Nucleus accumbens (tissue), 56 donors: ENCODE results near the gene CACTIN.
A peak's percentile ranks its signal among the peaks of the same experiment; 100 is the strongest.
"Not testable (repeated sequence)": the region's sequence is repeated elsewhere in the genome, so short reads cannot be mapped to it uniquely, and the experiment has no call there.

Experiments used
- DNase-seq, 56 donors: peaks; one replicate each; lab custom pipeline; 2025; lab: John Stamatoyannopoulos, UW

CACTIN gene

DNA sequence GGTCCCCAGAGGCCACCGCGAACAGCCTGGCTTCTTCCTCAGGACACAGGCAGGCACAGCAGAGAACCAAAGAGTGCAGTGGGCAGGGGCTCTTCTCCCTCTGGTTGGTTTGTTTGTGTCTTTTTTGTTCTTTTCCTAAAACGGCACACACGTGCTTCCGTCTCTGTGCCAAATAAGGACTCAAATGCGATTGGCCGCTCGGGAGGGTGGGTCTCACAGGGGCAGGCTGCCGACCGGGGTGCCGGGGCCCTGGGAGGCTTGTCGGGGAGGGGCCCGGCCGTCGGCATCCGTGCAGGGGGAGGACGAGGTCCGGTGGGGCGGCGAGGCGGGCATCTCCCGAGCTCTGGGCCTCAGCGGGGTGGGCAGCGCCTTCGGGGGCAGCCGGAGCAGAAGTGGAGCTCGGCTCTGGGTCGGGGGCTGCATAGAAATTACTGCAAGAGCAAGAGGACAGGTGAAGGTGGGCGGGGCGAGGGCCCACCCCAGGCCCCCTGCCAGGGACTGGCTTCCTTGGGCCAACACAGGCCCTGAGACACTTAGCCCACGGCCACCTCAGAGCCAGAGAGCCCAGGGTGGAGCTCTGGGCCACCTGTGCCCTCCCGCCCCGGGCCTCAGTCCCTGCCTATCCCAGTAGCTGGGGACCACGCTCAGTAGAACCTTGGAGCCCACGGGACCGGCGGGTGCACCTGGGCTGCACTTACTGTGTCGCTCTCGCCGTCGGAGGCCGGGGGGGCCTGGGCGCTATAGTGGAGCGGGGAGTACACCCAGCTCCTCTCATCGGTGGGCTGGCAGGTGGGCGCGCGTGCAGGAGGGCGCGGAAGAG is 6.4 kb upstream of the CACTIN start:
- peak in 32 of 56 donors; percentile 5 to 68 (median 28) for DNase-seq

- no peak for DNase-seq
Observed at GRCh38 chr19:3632098-3632497, 5.5 kb upstream of the CACTIN start.

- no peak for DNase-seq
Observed at GRCh38 chr19:3631053-3631861, 4.7 kb upstream of the CACTIN start.

DNA sequence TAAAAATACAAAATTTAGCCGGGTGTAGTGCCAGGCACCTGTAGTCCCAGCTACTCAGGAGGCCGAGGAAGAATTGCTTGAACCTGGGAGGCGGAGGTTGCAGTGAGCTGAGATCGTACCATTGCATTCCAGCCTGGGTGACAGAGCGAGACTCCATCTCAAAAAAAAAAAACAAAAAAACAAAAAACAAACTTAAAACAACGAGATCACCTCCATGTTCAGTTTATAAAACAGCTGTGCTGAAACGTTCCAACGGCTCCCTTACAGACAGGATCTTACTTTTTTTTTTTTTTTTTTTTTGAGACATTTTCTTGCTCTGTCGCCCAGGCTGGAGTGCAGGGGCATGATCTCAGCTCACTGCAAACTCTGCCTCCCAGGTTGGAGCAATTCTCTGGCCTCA is 2.2 kb upstream of the CACTIN start:
- not testable (repeated sequence) for DNase-seq

- DNase-seq = no peak
Observed at GRCh38 chr19:3627351-3627723, 747 bp upstream of the CACTIN start.

GRCh38 chr19:3625996-3626472 is 556 bp downstream of the CACTIN start:
- DNase-seq = no peak

- DNase-seq = no peak
Observed at GRCh38 chr19:3623716-3624115, 2.9 kb downstream of the CACTIN start.

- DNase-seq = no peak
Observed at GRCh38 chr19:3622224-3622623, 4.4 kb downstream of the CACTIN start.

GRCh38 chr19:3621689-3622088 is 4.9 kb downstream of the CACTIN start:
- DNase-seq = no peak

DNA sequence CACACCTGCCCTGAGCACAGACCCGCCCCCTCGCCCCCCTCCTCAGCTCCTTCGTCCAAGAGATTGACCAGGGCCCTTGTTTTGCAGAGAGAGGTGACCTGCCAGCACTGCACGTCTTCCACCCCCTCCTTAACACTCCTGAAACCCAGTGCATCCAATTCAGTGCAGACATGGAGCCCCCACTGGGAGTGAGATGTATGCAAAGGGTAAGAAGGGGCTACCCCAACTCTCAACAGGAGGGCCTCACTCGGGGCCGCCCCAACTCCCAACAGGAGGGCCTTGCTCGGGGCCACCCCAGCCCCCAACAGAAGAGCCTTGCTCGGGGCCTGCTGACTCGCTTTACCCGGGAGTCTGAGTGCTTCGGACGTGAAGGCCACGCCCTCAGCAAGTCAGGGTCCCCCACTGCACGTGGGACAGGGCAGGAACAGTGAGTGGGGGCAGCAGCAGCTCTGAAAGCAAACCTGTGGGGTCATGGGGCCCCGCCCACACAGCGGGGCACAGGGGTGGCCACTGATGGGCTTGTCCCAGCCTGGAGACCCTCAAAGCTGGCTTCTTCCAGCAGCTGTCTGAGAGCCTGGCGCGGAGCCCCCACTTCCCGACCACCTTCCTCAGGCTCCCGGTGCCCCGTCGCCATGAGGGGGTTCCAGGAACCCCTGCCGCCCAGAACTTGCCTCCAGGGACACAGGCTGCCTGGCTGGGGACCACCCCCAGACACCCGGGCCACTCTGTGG is 5.6 kb downstream of the CACTIN start:
- no peak for DNase-seq

- no peak for DNase-seq
Observed at GRCh38 chr19:3620145-3620816, 6.3 kb downstream of the CACTIN start.

- DNase-seq = no peak
Observed at GRCh38 chr19:3619631-3620012, 7.0 kb downstream of the CACTIN start.

DNA sequence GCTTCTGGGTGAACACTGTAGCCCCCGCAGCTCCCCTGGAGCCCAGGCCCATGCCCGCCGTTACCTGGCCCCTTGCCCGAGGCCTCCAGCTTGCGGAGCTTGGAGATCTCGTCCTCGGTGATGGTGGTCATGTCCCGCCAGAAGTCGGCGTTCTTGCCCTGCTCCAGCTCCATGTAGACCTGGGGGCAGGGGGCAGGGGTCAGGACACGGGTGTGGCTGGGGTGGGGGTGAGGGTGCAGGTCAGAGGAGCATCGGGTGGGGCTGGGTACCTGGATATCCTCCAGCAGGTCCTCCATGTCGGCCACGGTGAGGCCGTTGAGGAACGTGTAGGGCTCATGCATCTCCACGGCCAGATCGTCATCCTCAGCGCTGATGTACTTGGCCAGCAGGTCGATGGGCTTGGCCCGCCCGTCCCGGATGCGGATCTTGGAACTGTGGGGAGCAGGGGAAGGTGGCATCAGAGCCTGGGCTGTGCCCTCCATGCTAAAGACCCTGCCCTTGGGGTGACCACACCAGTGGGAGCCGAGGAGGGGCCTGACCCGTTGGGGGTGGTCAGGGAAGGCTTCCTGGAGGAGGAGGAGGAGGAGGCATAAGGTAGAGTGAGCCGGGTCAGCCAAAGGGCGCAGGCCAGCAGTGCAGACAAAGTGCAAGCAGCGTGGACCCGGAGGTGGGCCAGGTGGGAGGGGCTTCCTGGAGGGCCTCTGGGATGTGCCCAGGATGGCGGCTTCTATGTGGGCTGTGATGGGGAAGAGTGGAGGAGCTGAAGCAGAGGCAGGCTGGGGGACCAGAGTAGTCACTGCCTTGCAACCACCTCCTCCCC is 7.6 kb downstream of the CACTIN start:
- peak in 1 of 56 donors; percentile 19 for DNase-seq

DNA sequence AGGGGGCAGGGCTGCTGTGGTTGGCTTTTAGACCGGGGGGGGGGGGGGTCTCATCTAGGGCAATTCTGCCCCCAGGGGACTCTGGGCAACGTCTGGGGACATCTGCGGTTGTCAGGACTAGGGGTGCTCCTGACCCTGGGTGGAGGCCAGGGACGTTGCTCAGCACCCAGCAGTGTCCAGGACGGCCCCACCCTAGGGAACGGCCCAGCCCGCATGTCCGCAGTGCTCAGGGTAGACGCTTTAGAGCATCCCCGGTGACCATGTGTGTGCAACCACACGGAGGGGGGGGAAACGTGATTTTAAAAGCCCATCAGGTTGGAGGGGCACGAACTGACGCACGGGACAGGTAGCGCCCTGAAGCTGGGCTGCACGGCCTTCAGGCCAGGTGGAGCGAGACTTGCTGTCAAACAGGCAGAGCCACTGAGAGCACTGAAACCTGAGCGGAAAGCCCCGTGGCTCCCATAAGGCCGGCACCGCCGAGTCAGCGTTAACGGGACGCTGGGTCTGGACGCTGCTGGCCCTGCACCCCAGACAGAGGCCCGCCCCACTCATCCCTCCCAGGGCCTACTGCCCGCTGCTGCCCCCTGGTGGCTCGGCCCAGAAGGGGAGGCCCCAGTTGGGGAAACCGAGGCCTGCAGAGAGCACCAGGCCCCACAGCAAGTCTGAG is 8.3 kb downstream of the CACTIN start:
- peak in 39 of 56 donors; percentile 3 to 77 (median 28) for DNase-seq

DNA sequence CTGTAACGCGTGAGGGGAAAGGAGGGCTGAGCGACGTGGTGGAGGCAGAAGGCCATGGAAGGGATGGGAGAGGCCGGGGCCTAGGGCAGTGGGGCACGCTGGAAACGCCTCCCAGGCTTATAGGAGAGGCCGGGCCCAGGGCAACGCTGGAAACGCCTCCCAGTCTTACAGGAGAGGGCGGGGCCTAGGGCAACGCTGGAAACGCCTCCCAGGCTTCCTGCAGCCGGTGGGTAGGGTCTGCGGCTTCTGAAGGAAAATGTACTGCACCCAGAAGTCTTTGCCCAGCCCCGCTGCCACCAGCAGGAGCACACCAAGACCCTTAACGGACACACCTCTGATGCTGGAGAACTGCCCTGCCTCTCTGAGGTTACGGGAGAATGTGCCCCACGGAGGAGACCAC is 9.1 kb downstream of the CACTIN start:
- no peak for DNase-seq

GRCh38 chr19:3615524-3616135 is 11.0 kb downstream of the CACTIN start:
- DNase-seq = no peak

- no peak for DNase-seq
Observed at GRCh38 chr19:3614858-3615505, 11.6 kb downstream of the CACTIN start.
